ENCODE data around the gene TFB2M. TPM values are rescaled to one million over a fixed set of nuclear protein-coding genes. Genes with fewer than 3 reads are reported as not detected.

TFB2M gene
- total and polyA plus RNA-seq, 2 of the 13 experiments (the other 11 are each of a cell fraction or from before 2014, with no cell fraction given), result 15.7 to 31.4 TPM

DNA sequence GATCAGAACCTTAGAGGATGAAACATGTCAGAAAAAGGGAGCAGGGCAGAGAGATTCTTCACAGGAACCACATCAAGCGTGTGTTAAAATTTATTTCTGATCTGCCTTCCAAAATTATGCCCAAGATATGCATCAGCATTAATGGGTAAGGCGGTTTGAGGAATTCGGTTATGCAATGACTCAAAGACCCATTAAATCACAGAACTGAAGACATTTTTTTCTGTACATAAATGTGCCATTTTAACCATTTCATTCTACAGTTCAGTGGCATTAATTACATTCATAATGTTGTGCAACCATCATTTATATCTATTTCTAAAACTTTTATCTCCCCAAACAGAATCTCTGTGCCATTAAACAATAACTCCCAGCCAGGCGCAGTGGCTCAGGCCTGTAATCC lies 43.6 kb upstream of the TFB2M start (continued):
- TF ChIP-seq ZNF142 (CRISPR knock-in tag; IDR thresholded peaks at IDR 0.05), result no peak
- no peak for TF ChIP-seq ZNF879 (CRISPR knock-in tag; IDR thresholded peaks at IDR 0.05)
- TF ChIP-seq ZNF747 (CRISPR knock-in tag; IDR thresholded peaks at IDR 0.05; ENCODE audit: borderline replicate concordance), result no peak
- no peak for TF ChIP-seq ZBTB26 (CRISPR knock-in tag; IDR thresholded peaks at IDR 0.05; ENCODE audit: borderline replicate concordance)
- TF ChIP-seq ZNF225 (CRISPR knock-in tag; IDR thresholded peaks at IDR 0.05), result no peak
- TF ChIP-seq ZNF703 (CRISPR knock-in tag; IDR thresholded peaks at IDR 0.05; ENCODE audit: borderline replicate concordance), result no peak
- no peak for TF ChIP-seq ZNF816 (CRISPR knock-in tag; IDR thresholded peaks at IDR 0.05; ENCODE audit: borderline replicate concordance)
- no peak for TF ChIP-seq THRA (CRISPR knock-in tag; IDR thresholded peaks at IDR 0.05; ENCODE audit: borderline replicate concordance)
- TF ChIP-seq JARID2 (CRISPR knock-in tag; IDR thresholded peaks at IDR 0.05; ENCODE audit: insufficient replicate concordance), result no peak
- TF ChIP-seq, protein P1, sequence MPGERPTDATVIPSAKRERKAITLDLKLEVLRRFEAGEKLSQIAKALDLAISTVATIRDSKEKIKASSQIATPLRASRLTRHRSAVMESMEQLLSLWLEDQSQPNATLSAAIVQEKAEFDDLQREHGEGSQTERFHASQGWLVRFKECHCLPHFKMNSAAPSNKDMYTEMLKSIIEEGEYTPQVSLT (CRISPR knock-in tag; IDR thresholded peaks at IDR 0.05; ENCODE audit: borderline replicate concordance, low read depth), result no peak
